ENCODE data around the gene GALNTL6. TPM values are rescaled to one million over a fixed set of nuclear protein-coding genes. Genes with fewer than 3 reads are reported as not detected.

GALNTL6 gene
- total RNA-seq, 1 donor from 2014 or later, result 0.61 TPM

DNA sequence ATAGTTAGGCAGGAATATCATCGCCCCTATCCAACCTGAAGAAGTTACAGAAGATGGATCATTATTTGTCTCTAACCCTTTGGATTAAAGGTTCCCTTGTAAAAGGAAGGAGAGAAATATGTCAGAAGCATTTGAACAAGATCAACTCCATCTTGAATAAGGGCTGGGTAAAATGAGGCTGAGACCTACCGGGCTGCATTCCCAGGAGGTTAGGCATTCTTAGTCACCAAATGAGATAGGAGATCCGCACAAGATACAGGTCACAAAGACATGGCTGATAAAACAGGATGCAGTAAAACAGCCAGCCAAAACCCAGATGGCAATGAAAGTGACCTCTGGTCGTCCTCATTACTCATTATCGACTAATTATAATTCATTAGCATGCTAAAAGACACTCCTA is 148.9 kb downstream of the GALNTL6 start:
- no peak for FAIRE-seq

DNA sequence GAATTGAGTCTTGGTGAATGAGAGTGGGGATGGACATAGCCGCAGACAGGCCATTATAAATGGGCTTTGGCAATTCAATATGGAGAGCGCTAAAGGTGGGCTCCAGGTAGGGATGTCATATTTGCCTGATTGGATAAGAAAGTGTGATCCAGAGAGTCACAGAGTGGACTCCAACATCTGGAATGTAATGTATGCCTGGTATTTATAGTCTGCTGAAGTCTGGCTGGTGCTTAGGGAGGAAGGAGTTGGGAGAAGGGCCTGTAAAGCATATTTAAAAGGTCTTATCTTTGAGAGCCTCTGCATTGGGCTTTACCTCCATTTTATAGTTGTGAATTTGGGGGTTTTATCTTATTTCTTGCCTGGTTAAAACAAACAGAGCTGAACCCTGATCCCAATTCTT is 153.2 kb downstream of the GALNTL6 start:
- no peaks in the 10 kb centered on the region for H3K36me3 ChIP-seq (ENCODE audit: insufficient read depth, low read length)
- H2AFZ ChIP-seq (ENCODE audit: low read depth, low read length), result no peak overlapping the region
- H3K27ac Mint-ChIP-seq (ENCODE audit: unreplicated experiment), result no peak overlapping the region
- no peaks in the 10 kb centered on the region for H4K20me1 ChIP-seq (ENCODE audit: insufficient read depth, low read length)
- no peak overlapping the region for H3K4me2 ChIP-seq (ENCODE audit: low read length)
- H3K9me3 ChIP-seq (ENCODE audit: insufficient read depth, low read depth, low read length), result no peaks in the 10 kb centered on the region
- H3K79me2 ChIP-seq (ENCODE audit: insufficient read depth, low read length), result no peaks in the 10 kb centered on the region
- H3K27me3 Mint-ChIP-seq (ENCODE audit: low read depth, unreplicated experiment), result no peaks in the 10 kb centered on the region
- no peaks in the 10 kb centered on the region for H3K9me3 Mint-ChIP-seq (ENCODE audit: unreplicated experiment)
- no peak overlapping the region for H3K27ac ChIP-seq (ENCODE audit: low read depth, low read length)
- no peak overlapping the region for H3K4me3 ChIP-seq (ENCODE audit: insufficient read depth, low read depth, low read length)
- no peak for TF ChIP-seq EZH2 (IDR thresholded peaks at IDR 0.05; ENCODE audit: insufficient read depth, low read length)
- H3K9ac ChIP-seq (ENCODE audit: low read length), result no peak overlapping the region
- FAIRE-seq (no peak), DNase-seq (ENCODE audit: low read depth) (no peak)
- H3K4me3 Mint-ChIP-seq (ENCODE audit: unreplicated experiment), result no peak overlapping the region
- H3K36me3 Mint-ChIP-seq (ENCODE audit: low read depth, unreplicated experiment), result no peaks in the 10 kb centered on the region
- H3K4me1 Mint-ChIP-seq (ENCODE audit: low read depth, unreplicated experiment), result peaks cover 8% of the 10 kb centered on the region
- H3K4me1 ChIP-seq (ENCODE audit: insufficient read depth, low read length), result no peaks in the 10 kb centered on the region
- H3K27me3 ChIP-seq (ENCODE audit: insufficient read depth, low read length), result no peaks in the 10 kb centered on the region

More for the DNA sequence above, 148.9 kb downstream of the GALNTL6 start:
- Histone ChIP-seq H3K36me3 (ENCODE audit: insufficient read depth, low read length) (no peaks in the 10 kb centered on the region), H3K27ac (ENCODE audit: low read depth, low read length) (no peak overlapping the region), H3K4me2 (ENCODE audit: low read length) (no peak overlapping the region), H3K9me3 (ENCODE audit: insufficient read depth, low read depth, low read length) (no peaks in the 10 kb centered on the region), H3K4me1 (ENCODE audit: insufficient read depth, low read length) (no peaks in the 10 kb centered on the region), H3K27me3 (ENCODE audit: insufficient read depth, low read length) (no peaks in the 10 kb centered on the region), H4K20me1 (ENCODE audit: insufficient read depth, low read length) (no peaks in the 10 kb centered on the region), H3K9ac (ENCODE audit: low read length) (no peak overlapping the region), H3K4me3 (ENCODE audit: insufficient read depth, low read depth, low read length) (no peak overlapping the region), H3K79me2 (ENCODE audit: insufficient read depth, low read length) (no peaks in the 10 kb centered on the region), H2AFZ (ENCODE audit: low read depth, low read length) (no peak overlapping the region)
- no peaks in the 10 kb centered on the region for H3K27me3 Mint-ChIP-seq (ENCODE audit: low read depth, unreplicated experiment)
- no peak overlapping the region for H3K4me3 Mint-ChIP-seq (ENCODE audit: unreplicated experiment)
- TF ChIP-seq EZH2 (IDR thresholded peaks at IDR 0.05; ENCODE audit: insufficient read depth, low read length), result no peak
- TF ChIP-seq, protein P1, sequence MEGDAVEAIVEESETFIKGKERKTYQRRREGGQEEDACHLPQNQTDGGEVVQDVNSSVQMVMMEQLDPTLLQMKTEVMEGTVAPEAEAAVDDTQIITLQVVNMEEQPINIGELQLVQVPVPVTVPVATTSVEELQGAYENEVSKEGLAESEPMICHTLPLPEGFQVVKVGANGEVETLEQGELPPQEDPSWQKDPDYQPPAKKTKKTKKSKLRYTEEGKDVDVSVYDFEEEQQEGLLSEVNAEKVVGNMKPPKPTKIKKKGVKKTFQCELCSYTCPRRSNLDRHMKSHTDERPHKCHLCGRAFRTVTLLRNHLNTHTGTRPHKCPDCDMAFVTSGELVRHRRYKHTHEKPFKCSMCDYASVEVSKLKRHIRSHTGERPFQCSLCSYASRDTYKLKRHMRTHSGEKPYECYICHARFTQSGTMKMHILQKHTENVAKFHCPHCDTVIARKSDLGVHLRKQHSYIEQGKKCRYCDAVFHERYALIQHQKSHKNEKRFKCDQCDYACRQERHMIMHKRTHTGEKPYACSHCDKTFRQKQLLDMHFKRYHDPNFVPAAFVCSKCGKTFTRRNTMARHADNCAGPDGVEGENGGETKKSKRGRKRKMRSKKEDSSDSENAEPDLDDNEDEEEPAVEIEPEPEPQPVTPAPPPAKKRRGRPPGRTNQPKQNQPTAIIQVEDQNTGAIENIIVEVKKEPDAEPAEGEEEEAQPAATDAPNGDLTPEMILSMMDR (IDR thresholded peaks at IDR 0.05; ENCODE audit: insufficient read depth, low read depth, low read length), result no peak
- DNase-seq (ENCODE audit: low read depth), result no peak
- no peak overlapping the region for H3K27ac Mint-ChIP-seq (ENCODE audit: unreplicated experiment)
- peaks cover 8% of the 10 kb centered on the region for H3K4me1 Mint-ChIP-seq (ENCODE audit: low read depth, unreplicated experiment)
- H3K36me3 Mint-ChIP-seq (ENCODE audit: low read depth, unreplicated experiment), result no peaks in the 10 kb centered on the region
- no peaks in the 10 kb centered on the region for H3K9me3 Mint-ChIP-seq (ENCODE audit: unreplicated experiment)

DNA sequence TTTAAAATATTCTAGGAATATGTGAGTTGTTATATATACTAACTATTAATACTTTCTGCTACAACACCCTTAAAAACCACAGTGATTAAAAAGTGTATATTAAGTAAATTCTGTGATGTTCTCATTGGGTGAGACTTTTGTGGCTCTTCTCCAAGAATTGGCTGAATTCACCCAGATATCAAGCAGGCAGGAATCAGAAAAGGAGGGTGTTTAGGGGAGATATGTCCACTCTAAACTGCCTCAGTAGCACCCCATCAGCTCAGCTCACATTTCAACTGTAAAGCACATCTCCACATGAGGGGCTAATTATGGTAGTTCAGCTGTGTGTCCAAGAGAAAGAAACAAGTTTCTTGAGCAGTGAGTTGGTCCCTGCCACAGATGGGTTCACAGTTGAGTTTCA is 165.0 kb downstream of the GALNTL6 start:
- H4K20me1 ChIP-seq (ENCODE audit: insufficient read depth, low read length), result no peaks in the 10 kb centered on the region
- FAIRE-seq, result no peak
- H3K36me3 Mint-ChIP-seq (ENCODE audit: low read depth, unreplicated experiment), result no peaks in the 10 kb centered on the region
- no peak overlapping the region for H3K9ac ChIP-seq (ENCODE audit: low read length)
- no peak overlapping the region for H3K4me2 ChIP-seq (ENCODE audit: low read length)
- H3K36me3 ChIP-seq (ENCODE audit: insufficient read depth, low read length), result no peaks in the 10 kb centered on the region
- H3K4me3 ChIP-seq (ENCODE audit: insufficient read depth, low read depth, low read length), result no peak overlapping the region
- H3K27me3 Mint-ChIP-seq (ENCODE audit: low read depth, unreplicated experiment), result no peaks in the 10 kb centered on the region
- H3K27ac ChIP-seq (ENCODE audit: low read depth, low read length), result no peak overlapping the region
- H3K4me3 Mint-ChIP-seq (ENCODE audit: unreplicated experiment), result no peak overlapping the region
- H3K27me3 ChIP-seq (ENCODE audit: insufficient read depth, low read length), result no peaks in the 10 kb centered on the region
- no peak overlapping the region for H2AFZ ChIP-seq (ENCODE audit: low read depth, low read length)
- no peak overlapping the region for H3K27ac Mint-ChIP-seq (ENCODE audit: unreplicated experiment)
- H3K4me1 ChIP-seq (ENCODE audit: insufficient read depth, low read length), result no peaks in the 10 kb centered on the region
- H3K9me3 Mint-ChIP-seq (ENCODE audit: unreplicated experiment), result no peaks in the 10 kb centered on the region
- DNase-seq (ENCODE audit: low read depth), result no peak
- H3K79me2 ChIP-seq (ENCODE audit: insufficient read depth, low read length), result no peaks in the 10 kb centered on the region
- TF ChIP-seq, protein P1 (IDR thresholded peaks at IDR 0.05; ENCODE audit: insufficient read depth, low read depth, low read length), result no peak
- TF ChIP-seq EZH2 (IDR thresholded peaks at IDR 0.05; ENCODE audit: insufficient read depth, low read length), result no peak
- H3K4me1 Mint-ChIP-seq (ENCODE audit: low read depth, unreplicated experiment), result peaks cover 11% of the 10 kb centered on the region
- no peaks in the 10 kb centered on the region for H3K9me3 ChIP-seq (ENCODE audit: insufficient read depth, low read depth, low read length)
